K562 (cell line): ENCODE results near the gene SMC1A. TPM values are rescaled to one million over a fixed set of nuclear protein-coding genes. Genes with fewer than 3 reads are reported as not detected.

ENCODE experiments used
- CCNT2 ChIP-seq: IDR thresholded peaks from 2 replicates; pipeline ENCODE4 v1.6.1; 2011; ENCODE audit warnings: borderline replicate concordance, low read depth, mild to moderate bottlenecking, moderate library complexity, mixed read lengths, low read length; ENCODE audit not compliant: insufficient read length; ENCODE audit errors: extremely low read depth
- CREB1 ChIP-seq, 2 experiments: sonication (generic) in 1 of 2; formaldehyde crosslinking in 1 of 2; IDR thresholded peaks; 2 replicates each; pipeline versions ENCODE4 v1.6.1 to v1.8.0; 2012 to 2022; ENCODE audit warnings: inconsistent platforms in 1 of 2, mild to moderate bottlenecking in 1 of 2, missing genetic modification reagents in 1 of 2, moderate library complexity in 1 of 2
- ELF1 ChIP-seq: fragments of 200-800 bp; sonication (Bioruptor generic); IDR thresholded peaks from 2 replicates; pipeline ENCODE4 v1.6.1; 2016; ENCODE audit warnings: missing genetic modification characterization, missing compliant biosample characterization
- EP400 ChIP-seq: fragments of 450-650 bp; IDR thresholded peaks from 2 replicates; pipeline ENCODE4 v1.6.1; 2017; ENCODE audit warnings: antibody characterized with exemption, mild to moderate bottlenecking, moderate library complexity
- MEF2A ChIP-seq: IDR thresholded peaks from 2 replicates; pipeline ENCODE4 v1.6.1; 2011; ENCODE audit warnings: low read depth, mild to moderate bottlenecking, low read length, moderate library complexity; ENCODE audit not compliant: control insufficient read depth
- RBM34 ChIP-seq: fragments of 200-400 bp; formaldehyde crosslinking; IDR thresholded peaks from 2 replicates; pipeline ENCODE4 v1.6.1; 2018; ENCODE audit warnings: low read length, borderline replicate concordance; ENCODE audit not compliant: insufficient read depth
- SMARCA4 ChIP-seq: fragments of 450-650 bp; IDR thresholded peaks from 2 replicates; pipeline ENCODE4 v1.6.1; 2016
- XRCC5 ChIP-seq: fragments of 200-400 bp; formaldehyde crosslinking; IDR thresholded peaks from 2 replicates; pipeline ENCODE4 v1.6.1; 2017; ENCODE audit warnings: low read depth, mild to moderate bottlenecking, low read length
- polyA plus RNA-seq, 8 experiments: library from polyadenylated mRNA; depleted of rRNA in 4 of 8; stranded (reverse) in 5 of 8; unstranded in 3 of 8; fragments of >200 nt; fragmentation: Nextera tagmentation in 2 of 8; fragmentation: Illumina TruSeq in 1 of 8; extraction: Ambion mirVana in 2 of 8; extraction: Trizol in 1 of 8; gene quantifications; 2 replicates each; pipeline versions ENCODE4 v1.2.1 to v1.2.3, GENCODE V29; 2011 to 2014; ENCODE audit warnings: inconsistent platforms in 1 of 8, missing spikeins in 1 of 8
- total RNA-seq, 7 experiments: library from RNA; depleted of rRNA in 6 of 7; stranded (reverse); fragments of >200 nt in 6 of 7; fragmentation: Illumina TruSeq in 2 of 7; extraction: Trizol in 2 of 7; gene quantifications; 2 replicates each; pipeline versions ENCODE4 v1.2.1 to v1.2.3, GENCODE V29; 2011 to 2021; ENCODE audit warnings: low replicate concordance in 1 of 7
- TF ChIP-seq, protein P1 (sequence below), 2 experiments: fragments of 450-650 bp; IDR thresholded peaks; 2 replicates each; pipeline ENCODE4 v1.6.1; 2018; ENCODE audit warnings: mild to moderate bottlenecking in 2 of 2, low read depth in 1 of 2; ENCODE audit not compliant: partially characterized antibody in 2 of 2
- TF ChIP-seq, protein P2 (sequence below): fragments of 450-650 bp; IDR thresholded peaks from 2 replicates; pipeline ENCODE4 v1.6.1; 2016; ENCODE audit warnings: borderline replicate concordance
- TF ChIP-seq, protein P3 (sequence below): fragments of 200-400 bp; formaldehyde crosslinking; IDR thresholded peaks from 2 replicates; pipeline ENCODE4 v1.6.1; 2017; ENCODE audit warnings: mild to moderate bottlenecking, low read depth, low read length, moderate library complexity
- TF ChIP-seq, protein P4 (sequence below): sonication (generic); formaldehyde crosslinking; IDR thresholded peaks from 2 replicates; pipeline ENCODE4 v1.8.0; 2023; ENCODE audit warnings: mild to moderate bottlenecking, missing genetic modification reagents

Gene SMC1A
- total and polyA plus RNA-seq, 9 of the 15 experiments (the other 6 are each of a cell fraction or from before 2014, with no cell fraction given), result 28.5 to 126 (median 71.2) TPM

DNA sequence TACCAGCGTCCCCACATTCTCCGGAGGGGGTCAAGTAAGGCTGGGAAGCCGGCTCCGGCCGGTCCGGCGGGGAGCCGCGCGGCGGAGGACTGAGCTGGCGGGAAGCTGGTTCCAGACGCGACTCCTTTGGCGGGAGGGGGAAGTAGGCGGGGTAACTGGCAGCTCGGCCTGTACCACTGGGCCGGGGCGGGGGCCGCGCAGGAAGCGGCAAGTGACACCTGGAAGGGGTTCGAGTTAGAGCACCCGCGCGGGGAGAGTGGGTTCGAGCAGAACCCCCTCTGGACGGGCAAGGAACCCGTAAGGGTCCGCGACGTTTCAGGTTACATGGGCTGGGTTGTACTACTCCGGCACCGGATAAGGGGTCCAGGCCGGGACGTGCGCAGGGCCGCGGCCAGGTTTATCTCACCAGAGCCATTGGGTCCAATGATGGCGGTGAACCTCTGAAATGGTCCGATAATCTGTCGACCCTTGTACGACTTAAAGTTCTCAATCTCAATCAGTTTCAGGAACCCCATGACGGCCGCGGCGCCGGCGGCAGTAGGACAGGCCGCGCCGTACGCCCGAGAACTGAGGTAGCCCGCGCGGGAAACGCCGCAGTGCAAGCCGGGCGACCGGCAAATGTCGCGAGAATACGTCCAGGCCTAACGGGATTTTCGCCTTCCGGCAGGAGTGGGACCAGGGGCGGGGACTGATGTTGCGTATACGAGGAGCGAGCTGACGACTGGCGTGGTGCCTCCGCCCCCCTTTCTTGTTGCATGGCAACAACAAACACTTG, at the start of gene SMC1A (continued):
- TF ChIP-seq, protein P1, sequence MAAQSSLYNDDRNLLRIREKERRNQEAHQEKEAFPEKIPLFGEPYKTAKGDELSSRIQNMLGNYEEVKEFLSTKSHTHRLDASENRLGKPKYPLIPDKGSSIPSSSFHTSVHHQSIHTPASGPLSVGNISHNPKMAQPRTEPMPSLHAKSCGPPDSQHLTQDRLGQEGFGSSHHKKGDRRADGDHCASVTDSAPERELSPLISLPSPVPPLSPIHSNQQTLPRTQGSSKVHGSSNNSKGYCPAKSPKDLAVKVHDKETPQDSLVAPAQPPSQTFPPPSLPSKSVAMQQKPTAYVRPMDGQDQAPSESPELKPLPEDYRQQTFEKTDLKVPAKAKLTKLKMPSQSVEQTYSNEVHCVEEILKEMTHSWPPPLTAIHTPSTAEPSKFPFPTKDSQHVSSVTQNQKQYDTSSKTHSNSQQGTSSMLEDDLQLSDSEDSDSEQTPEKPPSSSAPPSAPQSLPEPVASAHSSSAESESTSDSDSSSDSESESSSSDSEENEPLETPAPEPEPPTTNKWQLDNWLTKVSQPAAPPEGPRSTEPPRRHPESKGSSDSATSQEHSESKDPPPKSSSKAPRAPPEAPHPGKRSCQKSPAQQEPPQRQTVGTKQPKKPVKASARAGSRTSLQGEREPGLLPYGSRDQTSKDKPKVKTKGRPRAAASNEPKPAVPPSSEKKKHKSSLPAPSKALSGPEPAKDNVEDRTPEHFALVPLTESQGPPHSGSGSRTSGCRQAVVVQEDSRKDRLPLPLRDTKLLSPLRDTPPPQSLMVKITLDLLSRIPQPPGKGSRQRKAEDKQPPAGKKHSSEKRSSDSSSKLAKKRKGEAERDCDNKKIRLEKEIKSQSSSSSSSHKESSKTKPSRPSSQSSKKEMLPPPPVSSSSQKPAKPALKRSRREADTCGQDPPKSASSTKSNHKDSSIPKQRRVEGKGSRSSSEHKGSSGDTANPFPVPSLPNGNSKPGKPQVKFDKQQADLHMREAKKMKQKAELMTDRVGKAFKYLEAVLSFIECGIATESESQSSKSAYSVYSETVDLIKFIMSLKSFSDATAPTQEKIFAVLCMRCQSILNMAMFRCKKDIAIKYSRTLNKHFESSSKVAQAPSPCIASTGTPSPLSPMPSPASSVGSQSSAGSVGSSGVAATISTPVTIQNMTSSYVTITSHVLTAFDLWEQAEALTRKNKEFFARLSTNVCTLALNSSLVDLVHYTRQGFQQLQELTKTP (IDR thresholded peaks at IDR 0.05; ENCODE audit: low read depth in 1 of 2, partially characterized antibody in 2 of 2), result no peak
- TF ChIP-seq, protein P2, sequence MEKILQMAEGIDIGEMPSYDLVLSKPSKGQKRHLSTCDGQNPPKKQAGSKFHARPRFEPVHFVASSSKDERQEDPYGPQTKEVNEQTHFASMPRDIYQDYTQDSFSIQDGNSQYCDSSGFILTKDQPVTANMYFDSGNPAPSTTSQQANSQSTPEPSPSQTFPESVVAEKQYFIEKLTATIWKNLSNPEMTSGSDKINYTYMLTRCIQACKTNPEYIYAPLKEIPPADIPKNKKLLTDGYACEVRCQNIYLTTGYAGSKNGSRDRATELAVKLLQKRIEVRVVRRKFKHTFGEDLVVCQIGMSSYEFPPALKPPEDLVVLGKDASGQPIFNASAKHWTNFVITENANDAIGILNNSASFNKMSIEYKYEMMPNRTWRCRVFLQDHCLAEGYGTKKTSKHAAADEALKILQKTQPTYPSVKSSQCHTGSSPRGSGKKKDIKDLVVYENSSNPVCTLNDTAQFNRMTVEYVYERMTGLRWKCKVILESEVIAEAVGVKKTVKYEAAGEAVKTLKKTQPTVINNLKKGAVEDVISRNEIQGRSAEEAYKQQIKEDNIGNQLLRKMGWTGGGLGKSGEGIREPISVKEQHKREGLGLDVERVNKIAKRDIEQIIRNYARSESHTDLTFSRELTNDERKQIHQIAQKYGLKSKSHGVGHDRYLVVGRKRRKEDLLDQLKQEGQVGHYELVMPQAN, result peak; percentile 33; the same call in 1 of the 2 replicates
- TF ChIP-seq, protein P3, sequence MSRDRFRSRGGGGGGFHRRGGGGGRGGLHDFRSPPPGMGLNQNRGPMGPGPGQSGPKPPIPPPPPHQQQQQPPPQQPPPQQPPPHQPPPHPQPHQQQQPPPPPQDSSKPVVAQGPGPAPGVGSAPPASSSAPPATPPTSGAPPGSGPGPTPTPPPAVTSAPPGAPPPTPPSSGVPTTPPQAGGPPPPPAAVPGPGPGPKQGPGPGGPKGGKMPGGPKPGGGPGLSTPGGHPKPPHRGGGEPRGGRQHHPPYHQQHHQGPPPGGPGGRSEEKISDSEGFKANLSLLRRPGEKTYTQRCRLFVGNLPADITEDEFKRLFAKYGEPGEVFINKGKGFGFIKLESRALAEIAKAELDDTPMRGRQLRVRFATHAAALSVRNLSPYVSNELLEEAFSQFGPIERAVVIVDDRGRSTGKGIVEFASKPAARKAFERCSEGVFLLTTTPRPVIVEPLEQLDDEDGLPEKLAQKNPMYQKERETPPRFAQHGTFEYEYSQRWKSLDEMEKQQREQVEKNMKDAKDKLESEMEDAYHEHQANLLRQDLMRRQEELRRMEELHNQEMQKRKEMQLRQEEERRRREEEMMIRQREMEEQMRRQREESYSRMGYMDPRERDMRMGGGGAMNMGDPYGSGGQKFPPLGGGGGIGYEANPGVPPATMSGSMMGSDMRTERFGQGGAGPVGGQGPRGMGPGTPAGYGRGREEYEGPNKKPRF, result no peak
- TF ChIP-seq, protein P4, sequence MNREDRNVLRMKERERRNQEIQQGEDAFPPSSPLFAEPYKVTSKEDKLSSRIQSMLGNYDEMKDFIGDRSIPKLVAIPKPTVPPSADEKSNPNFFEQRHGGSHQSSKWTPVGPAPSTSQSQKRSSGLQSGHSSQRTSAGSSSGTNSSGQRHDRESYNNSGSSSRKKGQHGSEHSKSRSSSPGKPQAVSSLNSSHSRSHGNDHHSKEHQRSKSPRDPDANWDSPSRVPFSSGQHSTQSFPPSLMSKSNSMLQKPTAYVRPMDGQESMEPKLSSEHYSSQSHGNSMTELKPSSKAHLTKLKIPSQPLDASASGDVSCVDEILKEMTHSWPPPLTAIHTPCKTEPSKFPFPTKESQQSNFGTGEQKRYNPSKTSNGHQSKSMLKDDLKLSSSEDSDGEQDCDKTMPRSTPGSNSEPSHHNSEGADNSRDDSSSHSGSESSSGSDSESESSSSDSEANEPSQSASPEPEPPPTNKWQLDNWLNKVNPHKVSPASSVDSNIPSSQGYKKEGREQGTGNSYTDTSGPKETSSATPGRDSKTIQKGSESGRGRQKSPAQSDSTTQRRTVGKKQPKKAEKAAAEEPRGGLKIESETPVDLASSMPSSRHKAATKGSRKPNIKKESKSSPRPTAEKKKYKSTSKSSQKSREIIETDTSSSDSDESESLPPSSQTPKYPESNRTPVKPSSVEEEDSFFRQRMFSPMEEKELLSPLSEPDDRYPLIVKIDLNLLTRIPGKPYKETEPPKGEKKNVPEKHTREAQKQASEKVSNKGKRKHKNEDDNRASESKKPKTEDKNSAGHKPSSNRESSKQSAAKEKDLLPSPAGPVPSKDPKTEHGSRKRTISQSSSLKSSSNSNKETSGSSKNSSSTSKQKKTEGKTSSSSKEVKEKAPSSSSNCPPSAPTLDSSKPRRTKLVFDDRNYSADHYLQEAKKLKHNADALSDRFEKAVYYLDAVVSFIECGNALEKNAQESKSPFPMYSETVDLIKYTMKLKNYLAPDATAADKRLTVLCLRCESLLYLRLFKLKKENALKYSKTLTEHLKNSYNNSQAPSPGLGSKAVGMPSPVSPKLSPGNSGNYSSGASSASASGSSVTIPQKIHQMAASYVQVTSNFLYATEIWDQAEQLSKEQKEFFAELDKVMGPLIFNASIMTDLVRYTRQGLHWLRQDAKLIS (CRISPR knock-in tag), result peak; percentile 76
- TF ChIP-seq CREB1 (IDR thresholded peaks at IDR 0.05), result peak; percentile 41; the same call in 1 of the 2 replicates
- peak; percentile 57 for TF ChIP-seq CREB1 (CRISPR knock-in tag; IDR thresholded peaks at IDR 0.05)
- no peak for TF ChIP-seq XRCC5
- TF ChIP-seq MEF2A, result no peak
- TF ChIP-seq ELF1, result 0 out of 2 replicates have a peak, but pooled peaks have one; percentile 59
- no peak for TF ChIP-seq RBM34
- peak; percentile 14 for TF ChIP-seq CCNT2
- no peak for TF ChIP-seq SMARCA4
- TF ChIP-seq EP400, result peak; percentile 92
